HL-60 (cell line): ENCODE measurements around the gene L1CAM.

Source experiments
- CTCF ChIP-seq: IDR thresholded peaks from one replicate; pipeline ENCODE4 v1.5.1; 2011; ENCODE audit warnings: low read length, control low read depth, inconsistent platforms; ENCODE audit not compliant: insufficient read depth
- POLR2AphosphoS5 ChIP-seq: IDR thresholded peaks from 2 replicates; pipeline ENCODE4 v1.6.1; 2012; ENCODE audit warnings: low read depth
- REST ChIP-seq: IDR thresholded peaks from 2 replicates; pipeline ENCODE4 v1.6.1; 2012; ENCODE audit warnings: low read depth; ENCODE audit not compliant: insufficient replicate concordance

GRCh38 chrX:153882086-153882498, 3.9 kb downstream of the L1CAM start:
- TF ChIP-seq CTCF (no peak), REST (no peak), POLR2AphosphoS5 (no peak)
